ENCODE data around the gene LINC01488.

LINC01488 gene

GRCh38 chr11:69534166-69534530 lies 52.7 kb downstream of the LINC01488 start:
- no peak for DNase-seq

GRCh38 chr11:69535908-69536307 lies 54.4 kb downstream of the LINC01488 start:
- DNase-seq = no peak

GRCh38 chr11:69536406-69536805 lies 54.9 kb downstream of the LINC01488 start:
- DNase-seq = no peak

DNA sequence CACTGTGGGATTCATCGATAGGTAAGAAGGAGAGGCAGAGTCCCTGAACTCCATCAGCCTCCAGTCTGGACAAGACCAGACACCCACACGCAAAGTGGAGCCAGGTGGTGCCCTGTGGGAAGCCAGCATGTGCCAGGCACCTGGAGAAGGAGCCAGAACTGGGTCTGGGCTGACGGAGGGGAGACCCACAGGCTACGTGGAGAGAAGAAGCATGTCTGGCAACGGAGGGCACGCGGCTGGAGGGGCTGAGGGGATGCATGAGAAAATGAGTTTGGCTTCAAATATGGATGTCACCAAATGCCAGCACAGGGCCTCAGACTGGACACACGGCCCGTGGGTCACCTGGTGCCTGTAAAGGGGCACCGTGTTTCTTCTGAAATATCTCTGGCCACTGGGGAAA lies 55.7 kb downstream of the LINC01488 start:
- DNase-seq = no peak

DNA sequence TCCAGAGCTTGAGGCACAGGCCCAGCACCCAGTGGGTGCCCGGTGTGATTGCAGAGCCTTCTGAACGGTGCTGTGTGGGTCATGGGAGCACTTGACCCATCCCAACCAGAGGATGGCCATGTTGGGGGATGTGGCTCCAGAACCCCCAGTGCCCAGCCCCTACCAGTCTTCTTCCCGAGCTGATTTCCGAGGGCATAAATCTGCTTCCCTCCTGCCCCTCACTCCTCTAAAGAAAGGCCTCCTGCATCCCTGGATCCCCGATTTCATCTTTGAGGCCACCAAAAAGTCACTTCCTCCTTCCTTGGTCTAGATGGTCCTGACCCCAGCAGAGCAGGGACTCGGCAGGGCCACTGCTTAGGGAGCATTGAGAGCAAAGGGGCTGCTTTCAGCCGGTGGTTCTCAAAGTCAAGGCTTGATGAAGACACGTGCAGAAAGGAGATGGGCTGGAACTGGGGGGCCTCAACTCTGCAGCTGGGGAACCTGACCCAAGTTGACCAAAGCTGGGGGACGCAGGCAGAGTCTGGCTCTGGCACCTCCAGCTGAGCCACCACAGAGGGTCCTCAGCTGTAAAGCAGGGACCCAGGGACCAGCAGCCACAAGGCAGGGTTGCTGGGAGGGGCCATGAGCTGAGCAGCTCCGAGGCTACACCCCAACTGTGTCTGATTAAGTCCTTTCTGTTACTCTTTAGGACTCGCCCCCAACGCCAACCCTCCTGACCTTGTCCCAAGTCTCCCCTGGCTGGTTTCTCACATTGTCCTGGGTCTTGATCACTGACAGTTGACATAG lies 56.6 kb downstream of the LINC01488 start:
- no peak for DNase-seq

DNA sequence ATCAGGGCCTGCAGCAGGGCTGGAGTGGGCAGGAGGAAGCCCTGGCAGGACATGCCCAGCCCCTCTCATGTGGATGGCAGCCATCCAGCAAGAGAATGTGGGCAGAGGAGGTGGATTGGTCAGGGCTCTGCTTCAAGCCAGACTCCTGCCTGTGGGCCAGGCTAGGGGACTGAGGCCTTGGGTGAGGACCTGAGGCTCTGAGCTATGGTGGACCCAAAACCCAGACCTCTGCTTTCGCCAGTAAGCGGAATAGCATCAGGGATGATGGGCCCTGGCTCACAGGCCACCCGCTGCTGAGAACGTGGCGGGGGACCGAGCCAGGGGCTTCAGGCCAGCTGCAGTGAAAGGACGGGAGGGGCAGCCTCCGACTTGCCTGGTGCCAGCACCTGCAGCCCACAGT lies 57.4 kb downstream of the LINC01488 start:
- DNase-seq = no peak

DNA sequence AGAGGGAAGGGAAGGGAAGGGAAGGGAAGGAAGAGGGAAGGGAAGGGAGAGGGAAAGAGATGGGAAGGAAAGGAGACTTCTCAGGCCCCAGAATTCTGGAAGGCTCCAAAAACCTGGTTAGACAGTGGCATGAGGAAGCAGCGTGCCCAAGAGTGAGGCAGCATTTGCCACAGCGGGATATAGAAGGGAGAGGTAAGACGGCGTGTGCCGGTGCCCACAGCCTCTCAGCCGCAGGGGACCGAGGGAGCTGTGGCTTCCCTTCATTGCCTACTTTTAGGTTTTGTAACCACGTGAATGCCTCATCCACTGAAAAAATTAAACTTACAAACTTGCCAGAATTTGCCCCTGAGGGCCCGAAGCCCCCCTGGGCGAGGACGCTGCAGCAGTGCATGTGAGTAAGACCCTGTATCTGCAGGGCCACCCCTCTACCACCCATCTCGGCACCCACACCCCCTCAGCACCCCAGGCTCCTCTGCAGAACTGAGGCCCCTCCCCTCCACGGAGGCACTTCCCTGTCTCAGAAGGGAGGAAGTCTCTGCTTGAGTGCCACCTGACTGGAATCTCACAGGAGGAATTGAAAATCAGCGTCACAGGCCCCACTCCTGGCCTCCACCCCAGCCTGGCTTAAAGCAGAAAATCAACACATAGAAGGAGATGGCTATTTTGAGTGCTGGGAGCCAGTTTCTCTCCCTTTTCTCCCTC lies 58.1 kb downstream of the LINC01488 start:
- no peak for DNase-seq

GRCh38 chr11:69540118-69541000 lies 58.9 kb downstream of the LINC01488 start:
- no peak for DNase-seq

GRCh38 chr11:69541001-69541285 lies 59.5 kb downstream of the LINC01488 start:
- DNase-seq = no peak

DNA sequence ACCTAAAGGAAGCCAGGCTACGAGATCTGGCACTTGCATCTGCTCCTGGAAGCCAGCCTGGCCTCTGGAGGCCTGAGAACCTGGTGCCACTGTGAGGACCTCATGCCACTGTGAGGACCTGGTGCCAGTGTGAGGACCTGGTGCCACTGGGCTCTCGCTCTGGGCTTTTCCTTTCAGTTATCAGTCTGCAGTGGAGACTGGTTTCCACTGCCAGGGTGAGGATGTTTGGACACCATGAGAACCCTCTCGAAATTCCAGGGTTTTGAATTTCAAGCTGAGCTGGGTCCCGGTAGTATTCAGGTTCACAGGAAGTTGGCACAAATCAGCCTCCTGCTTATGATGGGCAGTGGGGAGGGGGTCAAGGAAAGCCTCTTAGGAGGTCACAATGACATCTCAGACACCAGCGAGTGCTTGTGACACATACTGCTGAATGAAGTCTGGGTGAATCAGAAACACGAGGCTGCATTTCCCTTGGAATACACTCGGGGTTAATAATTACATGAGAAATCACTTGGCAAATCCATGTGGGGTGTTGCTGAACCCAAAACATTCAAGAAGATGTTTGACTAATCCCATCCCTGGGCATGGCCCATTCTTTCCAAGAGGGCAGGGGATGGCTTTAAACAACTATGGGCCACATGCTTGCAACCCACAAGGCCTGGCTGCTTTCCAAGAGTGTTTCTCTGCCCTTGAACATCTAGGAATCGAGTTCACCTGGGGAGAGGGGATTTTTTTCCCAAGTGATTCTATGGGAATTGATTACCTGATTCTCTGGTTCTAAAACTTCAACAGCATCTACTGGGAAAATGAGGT lies 60.2 kb downstream of the LINC01488 start:
- no peak for DNase-seq

GRCh38 chr11:69542314-69543168 lies 61.1 kb downstream of the LINC01488 start:
- no peak for DNase-seq
